ENCODE measurements around the gene YES1.
"Not testable (repeated sequence)": the region's sequence is repeated elsewhere in the genome, so short reads cannot be mapped to it uniquely, and the experiment has no call there.

YES1 gene

GRCh38 chr18:686339-687111 is 125.5 kb downstream of the YES1 start:
- FAIRE-seq: no peak
- no peak for DNase-seq (ENCODE audit: insufficient read length, low spot score)
- no peak for TF ChIP-seq CTCF (IDR thresholded peaks at IDR 0.05; ENCODE audit: insufficient read depth, missing control alignments)

- no peak for FAIRE-seq
- TF ChIP-seq CTCF (IDR thresholded peaks at IDR 0.05; ENCODE audit: insufficient read depth, missing control alignments): no peak
- DNase-seq (ENCODE audit: insufficient read length, low spot score): no peak
Measured at GRCh38 chr18:685438-685837, 126.6 kb downstream of the YES1 start.

GRCh38 chr18:683531-683930 is 128.5 kb downstream of the YES1 start:
- no peak for FAIRE-seq
- no peak for TF ChIP-seq CTCF (IDR thresholded peaks at IDR 0.05; ENCODE audit: insufficient read depth, missing control alignments)
- DNase-seq (ENCODE audit: insufficient read length, low spot score): no peak

DNA sequence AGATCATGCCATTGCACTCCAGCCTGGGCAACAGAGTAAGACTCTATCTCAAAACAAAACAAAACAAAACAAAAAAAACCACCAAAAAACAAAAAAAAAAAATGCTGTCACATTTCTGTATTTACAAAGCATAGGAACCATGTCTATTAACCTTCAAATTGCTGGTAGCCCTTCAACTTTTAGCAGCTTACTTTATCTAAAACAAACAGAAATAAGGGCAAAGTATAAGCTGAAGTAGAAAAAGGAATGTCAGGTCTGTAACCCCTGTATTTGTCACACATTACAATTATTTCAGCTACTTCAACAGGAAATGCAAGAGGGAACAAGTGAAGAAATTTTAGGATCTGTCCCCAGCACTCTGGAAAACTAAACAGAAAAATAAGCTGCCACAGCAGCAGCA is 129.2 kb downstream of the YES1 start:
- FAIRE-seq: no peak
- TF ChIP-seq CTCF (IDR thresholded peaks at IDR 0.05; ENCODE audit: insufficient read depth, missing control alignments): no peak
- DNase-seq (ENCODE audit: insufficient read length, low spot score): no peak

DNA sequence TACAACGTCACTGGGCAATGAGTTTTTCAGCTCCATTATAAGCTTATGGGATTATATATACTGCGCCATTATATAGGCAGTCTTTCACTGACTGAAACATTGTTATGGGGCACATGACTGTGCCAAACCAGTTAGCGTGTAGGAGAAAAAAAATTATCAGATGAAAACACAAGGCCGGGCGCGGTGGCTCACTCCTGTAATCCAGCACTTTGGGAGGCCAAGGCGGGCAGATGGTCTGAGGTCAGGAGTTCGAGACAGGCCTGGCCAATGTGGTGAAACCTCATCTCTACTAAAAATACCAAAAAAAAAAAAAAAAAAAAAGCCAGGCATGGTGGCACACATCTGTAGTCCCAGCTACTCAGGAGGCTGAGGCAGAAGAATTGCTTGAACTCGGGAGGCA is 129.6 kb downstream of the YES1 start:
- not testable (repeated sequence) for DNase-seq (ENCODE audit: insufficient read length, low spot score); FAIRE-seq

DNA sequence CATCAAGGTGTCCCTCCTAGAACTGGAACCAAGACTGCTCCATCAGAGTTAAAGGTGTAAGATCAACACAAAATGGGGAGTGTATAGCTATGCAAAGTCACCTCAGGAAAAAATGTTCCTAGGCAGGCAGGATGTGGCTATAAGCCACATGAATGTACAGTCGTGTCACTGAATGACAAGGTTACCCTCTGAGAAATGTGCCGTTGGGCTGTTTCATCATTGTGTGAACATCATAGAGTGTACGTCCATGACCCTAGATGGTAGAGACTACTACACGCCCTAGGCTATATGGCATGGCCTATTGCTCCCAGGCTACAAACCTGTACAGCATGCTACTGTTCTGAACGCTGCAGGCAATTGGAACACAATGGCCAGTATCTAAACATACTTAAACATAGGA is 130.1 kb downstream of the YES1 start:
- no peak for TF ChIP-seq CTCF (IDR thresholded peaks at IDR 0.05; ENCODE audit: insufficient read depth, missing control alignments)
- no peak for DNase-seq (ENCODE audit: insufficient read length, low spot score)
- no peak for FAIRE-seq

DNA sequence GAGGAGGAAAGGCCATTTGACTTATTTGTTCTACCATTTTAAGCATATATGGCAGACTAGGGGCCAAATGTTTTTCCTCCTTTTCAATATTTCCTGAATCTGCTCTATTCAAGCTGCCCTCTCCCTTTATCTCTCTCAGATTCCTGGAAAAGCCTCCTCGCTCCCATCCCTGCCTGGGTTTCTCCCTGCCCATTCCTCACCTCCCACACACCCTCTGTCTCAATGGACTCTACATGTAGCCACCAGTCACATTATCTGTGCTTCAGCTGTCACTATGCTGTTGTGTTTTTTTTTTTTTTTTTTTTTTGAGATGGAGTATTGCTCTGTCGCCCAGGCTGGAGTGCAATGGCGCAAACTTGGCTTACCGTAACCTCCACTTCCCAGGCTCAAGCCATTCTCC is 131.7 kb downstream of the YES1 start:
- FAIRE-seq: no peak
- no peak for TF ChIP-seq CTCF (IDR thresholded peaks at IDR 0.05; ENCODE audit: insufficient read depth, missing control alignments)
- no peak for DNase-seq (ENCODE audit: insufficient read length, low spot score)

DNA sequence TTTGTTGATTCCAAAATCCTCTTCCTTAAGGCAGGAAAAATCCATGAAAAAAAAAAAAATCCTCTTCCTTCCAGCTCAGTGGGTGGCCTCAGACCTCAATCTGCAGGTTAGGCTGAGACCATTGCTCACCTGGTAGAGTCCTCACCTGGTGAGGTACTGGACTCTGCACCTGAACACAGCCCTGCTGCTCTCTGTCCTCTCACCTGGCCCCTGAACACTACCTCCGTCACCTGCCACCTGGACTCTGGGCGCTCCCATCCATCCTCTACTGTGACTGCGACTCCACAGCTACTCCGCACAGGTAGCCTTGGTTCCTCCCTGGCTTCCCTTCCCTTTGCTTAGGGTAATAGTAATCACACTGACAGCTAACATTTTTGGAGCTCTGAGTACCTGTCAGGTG is 132.5 kb downstream of the YES1 start:
- no peak for TF ChIP-seq CTCF (IDR thresholded peaks at IDR 0.05; ENCODE audit: insufficient read depth, missing control alignments)
- FAIRE-seq: no peak
- no peak for DNase-seq (ENCODE audit: insufficient read length, low spot score)

Measured in D721Med (cell line).